Activated CD4-positive, alpha-beta T cell treated with anti-CD3 and anti-CD28 coated beads for 48 hours (primary cell): ENCODE measurements around the gene CEP170B.
"Not testable (repeated sequence)": the region's sequence is repeated elsewhere in the genome, so short reads cannot be mapped to it uniquely, and the experiment has no call there.

ENCODE experiments used
- DNase-seq: peaks from one replicate; pipeline ENCODE4 v3.0.0-alpha.2; 2020

The CEP170B gene

GRCh38 chr14:104892531-104893434 is 27.7 kb downstream of the CEP170B start:
- no peak for DNase-seq

DNA sequence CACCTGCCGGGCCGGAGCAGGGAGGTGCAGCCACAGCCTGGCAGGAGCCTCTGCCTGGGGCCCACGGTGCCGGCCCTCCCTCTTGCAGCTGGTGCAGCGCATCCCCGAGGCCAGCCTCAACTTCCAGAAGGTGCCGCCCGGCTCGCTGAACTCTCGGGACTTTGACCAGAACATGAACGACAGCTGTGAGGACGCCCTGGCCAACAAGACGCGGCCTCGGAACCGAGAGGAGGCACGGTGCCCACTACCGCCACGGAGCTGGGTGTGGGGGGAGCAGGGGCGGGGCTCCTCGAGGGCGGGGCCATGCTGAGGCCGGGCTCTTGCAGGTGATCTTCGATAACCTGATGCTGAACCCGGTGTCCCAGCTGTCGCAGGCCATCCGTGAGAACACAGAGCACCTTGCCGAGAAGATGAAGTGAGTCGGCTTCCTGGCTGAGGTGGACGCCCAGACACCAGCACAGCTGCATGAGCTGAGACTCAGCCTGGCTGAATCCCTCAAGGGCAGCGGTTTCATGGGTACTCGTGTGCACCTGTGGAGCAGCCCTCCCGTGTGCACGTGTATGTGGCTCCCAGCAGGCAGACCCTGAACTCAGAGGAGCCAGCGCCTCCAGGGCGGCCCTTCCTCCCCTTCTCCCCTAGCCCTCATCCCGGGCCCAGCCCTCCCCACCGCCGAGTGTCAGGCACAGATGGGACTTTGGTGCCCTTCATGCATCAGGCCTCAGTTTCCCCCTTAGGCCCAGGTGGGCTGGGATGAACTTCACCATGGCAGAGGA is 28.6 kb downstream of the CEP170B start:
- DNase-seq, result no peak

DNA sequence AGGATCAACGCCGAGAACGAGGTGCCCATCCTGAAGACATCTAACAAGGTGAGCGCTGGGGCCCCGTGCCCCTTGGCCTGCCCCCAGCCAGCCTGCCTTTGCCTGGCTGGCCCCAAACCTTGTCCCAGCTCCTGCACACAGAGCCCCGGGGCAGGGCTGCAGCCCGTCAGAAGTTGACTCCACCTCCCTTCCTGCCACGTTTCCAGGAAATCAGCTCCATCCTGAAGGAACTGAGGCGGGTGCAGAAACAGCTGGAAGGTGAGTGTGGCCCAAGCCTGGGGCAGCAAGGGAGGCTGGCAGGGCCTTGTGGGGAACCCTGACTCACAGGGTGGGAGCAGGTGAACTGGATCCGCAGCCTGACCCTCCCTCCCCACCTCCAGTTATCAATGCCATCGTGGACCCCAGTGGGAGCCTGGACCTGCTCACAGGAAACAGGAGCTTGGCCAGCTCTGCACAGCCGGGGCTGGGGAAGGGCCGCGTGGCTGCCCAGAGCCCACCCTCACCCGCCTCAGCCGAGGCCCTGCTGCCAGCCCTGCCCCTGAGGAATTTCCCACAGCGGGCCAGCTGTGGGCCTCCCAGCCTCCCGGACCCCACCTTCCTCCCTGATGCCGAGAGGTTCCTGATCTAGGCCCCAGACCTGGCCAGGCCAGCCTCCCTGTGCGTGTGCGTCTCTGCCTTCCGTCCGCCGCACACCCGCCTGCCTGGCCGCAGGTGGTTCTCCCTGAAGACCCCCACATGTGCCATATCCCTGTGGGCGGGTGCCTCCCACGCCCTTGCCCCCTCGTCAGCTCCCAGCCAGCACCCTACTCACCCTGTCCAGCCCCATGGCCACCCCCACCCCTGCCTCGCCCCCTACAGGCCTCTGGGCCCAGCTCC is 29.5 kb downstream of the CEP170B start:
- no peak for DNase-seq

GRCh38 chr14:104895207-104895785 is 30.2 kb downstream of the CEP170B start:
- no peak for DNase-seq

DNA sequence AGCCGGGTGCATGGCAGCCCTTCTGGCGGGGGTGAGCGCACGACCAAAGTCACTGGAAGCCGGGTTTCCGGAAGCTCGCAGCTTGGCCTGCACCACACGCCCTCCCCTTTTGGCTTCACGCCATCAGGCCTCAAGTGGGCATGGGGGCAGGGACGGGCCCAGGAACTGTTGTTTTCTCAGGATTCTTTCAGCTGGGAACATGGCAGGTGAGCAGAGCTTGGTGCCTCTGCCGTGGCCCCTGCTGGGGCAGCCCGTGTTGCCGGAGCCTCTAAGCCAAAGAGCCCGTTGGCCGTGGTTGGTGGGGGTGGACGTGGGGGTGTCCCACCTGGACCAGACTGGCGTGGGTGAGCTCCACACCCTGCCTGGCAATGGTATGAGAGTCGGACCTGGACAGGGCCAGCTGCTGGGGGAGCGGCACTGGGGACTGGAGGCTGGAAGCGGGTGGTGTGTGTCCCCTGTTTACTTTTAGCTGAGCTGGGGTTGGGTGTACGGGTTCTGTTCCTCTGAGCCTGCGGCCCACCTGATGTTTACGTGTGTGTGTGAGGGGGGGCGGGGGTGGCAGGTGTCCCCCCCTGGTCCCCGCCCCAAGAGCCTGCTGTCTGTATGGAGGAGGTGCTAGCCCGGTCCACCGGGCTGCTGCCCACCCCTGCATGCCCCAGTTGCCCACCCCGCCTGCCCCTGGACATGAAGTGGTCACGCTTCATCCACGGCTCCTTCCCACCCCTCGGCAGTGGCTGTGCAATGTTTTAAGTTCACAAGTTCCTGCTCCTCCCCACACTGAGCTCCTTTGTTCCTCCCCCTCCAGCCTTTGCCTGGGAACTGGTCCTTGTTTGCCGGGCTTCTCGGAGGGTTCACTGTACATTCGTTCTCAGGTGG is 31.0 kb downstream of the CEP170B start:
- DNase-seq, result no peak

- DNase-seq, result no peak
Observed at GRCh38 chr14:104897330-104898194, 32.5 kb downstream of the CEP170B start.

DNA sequence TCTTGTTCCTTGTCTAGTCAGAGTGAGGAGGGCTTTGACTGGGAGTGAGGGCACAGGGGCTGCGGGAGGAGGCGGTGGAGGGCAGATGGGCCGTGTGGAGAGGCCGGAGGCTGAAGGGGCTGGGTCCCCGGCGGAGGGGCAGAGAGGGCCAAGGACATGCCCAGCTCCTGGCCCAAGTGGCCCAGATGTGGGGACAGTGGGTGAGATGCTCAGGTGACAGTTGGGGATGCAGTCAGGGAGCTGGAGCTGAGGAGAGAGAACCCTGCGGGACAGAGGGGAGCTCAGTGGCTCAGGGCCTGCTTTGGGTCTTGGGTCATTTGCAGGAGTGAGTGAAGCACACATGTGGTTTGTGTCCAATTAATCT is 33.1 kb downstream of the CEP170B start:
- no peak for DNase-seq

DNA sequence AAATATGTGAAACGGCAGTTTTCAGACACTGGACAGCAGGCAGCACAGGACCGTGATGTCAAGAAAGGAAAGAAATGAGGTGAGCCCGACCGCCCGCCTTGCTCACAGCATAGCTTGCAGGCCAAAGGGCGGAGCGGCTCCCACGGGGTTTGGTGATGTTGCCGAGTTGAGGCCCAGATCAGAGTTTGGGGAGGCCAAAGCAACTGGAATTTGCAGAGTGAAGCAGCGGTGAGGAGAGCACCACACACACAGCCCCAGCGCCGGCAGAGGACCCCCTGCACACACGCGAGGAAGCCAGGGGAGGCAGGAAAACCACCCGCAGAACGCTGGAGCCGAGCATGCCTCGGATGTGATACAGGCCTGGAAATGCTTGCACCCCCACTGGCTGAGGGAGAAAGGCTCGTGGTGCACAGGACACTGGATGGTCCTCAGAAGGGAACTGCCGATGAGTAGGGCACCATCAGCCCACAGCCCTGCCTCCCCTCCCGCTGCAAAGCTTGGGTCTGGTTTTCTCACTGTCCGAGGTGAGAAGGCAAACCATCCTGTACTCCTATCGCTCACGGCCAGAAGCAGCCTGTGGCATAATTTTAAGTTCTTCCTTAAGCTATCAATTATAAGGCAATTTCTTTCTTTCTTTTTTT is 33.9 kb downstream of the CEP170B start:
- no peak for DNase-seq

- DNase-seq, result no peak
Observed at GRCh38 chr14:104899781-104900180, 34.7 kb downstream of the CEP170B start.

GRCh38 chr14:104900639-104901512 is 35.8 kb downstream of the CEP170B start:
- DNase-seq, result no peak

- DNase-seq, result no peak
Observed at GRCh38 chr14:104903990-104904389, 38.9 kb downstream of the CEP170B start.

DNA sequence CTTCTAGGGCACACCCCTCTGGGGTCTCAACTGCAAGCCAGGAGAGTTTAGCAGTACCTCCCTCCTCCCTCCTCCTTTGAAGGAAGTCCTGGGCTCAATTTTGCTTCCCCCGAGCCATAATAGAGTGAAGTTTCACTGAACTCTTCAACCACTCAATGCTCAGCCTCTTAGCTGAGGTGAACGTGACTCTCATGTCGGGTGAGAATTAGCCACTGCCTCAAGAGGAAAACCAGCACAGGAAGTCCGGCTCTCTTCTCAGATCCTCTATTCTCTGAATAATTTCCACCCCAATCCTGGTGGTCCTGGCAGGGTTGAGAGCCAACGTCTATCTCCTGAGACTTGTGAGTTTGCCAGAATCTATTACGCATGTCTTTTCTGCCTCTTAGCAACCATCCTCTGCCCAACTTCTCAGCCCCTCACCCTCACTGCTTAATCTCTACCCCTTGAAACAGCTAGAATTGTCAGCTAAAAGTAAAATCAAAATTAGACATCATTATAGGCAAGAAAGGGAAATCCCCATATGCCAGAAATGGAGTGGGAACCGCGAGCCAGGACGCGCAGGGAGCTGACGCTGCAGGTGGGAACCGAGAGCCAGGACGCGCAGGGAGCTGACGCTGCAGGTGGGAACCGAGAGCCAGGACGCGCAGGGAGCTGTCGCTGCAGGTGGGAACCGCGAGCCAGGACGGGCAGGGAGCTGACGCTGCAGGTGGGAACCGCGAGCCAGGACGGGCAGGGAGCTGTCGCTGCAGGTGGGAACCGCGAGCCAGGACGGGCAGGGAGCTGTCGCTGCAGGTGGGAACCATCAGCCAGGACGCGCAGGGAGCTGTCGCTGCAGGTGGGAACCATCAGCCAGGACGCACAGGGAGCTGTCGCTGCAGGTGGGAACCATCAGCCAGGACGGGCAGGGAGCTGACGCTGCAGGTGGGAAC is 39.8 kb downstream of the CEP170B start:
- not testable (repeated sequence) for DNase-seq

DNA sequence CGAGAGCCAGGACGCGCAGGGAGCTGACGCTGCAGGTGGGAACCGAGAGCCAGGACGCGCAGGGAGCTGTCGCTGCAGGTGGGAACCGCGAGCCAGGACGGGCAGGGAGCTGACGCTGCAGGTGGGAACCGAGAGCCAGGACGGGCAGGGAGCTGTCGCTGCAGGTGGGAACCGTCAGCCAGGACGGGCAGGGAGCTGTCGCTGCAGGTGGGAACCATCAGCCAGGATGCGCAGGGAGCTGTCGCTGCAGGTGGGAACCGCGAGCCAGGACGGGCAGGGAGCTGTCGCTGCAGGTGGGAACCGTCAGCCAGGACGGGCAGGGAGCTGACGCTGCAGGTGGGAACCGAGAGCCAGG is 40.5 kb downstream of the CEP170B start:
- DNase-seq, result not testable (repeated sequence)

DNA sequence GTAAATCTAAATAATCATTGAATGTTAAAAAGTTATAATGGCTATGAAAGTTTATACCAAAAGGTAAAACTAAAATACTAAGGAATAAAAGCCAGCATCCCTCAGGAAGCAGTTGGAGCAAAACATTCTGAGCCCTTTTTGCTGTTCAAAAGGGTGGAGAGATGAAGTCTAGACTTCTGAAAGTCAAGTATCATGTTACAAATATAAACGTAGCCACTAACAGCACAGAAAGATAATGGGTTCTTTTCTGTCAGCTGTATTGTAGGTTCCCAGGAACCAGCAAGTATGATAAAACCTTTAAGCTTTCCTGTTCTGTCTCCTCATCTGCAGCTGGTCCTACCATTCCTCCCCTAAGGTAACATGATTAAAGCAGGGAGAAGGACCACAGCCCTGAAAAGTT is 43.2 kb downstream of the CEP170B start:
- no peak for DNase-seq

DNA sequence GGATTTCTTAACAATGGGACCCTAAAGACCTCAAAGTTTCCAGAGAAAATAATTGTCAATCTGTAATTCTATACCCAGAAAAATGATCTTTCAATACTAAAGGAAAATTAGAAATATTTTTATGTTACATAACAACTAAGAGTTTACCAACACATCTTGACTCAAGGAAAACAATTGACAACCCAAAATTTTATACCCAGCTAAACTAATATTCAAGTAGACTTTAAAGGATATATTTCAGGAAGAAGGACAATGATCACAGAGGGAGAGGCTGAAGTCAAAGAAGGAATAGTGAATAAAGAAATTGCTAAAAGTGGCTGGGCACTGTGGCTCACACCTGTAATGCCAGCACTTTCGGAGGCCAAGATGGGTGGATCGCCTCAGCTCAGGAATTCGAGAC is 47.0 kb downstream of the CEP170B start:
- DNase-seq, result no peak

GRCh38 chr14:104913435-104913834 is 48.4 kb downstream of the CEP170B start:
- DNase-seq, result no peak

DNA sequence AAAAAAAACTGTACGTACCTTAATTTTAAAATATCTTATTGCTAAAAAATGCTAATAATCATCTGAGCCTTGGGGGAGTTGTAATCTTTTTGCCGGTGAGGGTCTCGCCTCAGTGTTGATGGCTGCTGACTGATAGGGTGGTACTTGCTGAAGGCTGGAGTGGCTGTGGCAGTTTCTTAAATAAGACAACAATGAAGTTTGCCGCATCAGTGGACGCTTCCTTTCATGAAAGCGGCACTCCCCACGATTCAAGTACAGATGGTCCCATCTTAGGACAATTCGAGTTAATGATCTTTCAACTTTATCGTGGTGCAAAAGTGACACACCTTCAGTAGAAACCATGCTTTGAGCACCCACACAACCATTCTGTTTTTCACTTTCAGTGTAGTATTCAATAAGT is 52.0 kb downstream of the CEP170B start:
- DNase-seq, result no peak

DNA sequence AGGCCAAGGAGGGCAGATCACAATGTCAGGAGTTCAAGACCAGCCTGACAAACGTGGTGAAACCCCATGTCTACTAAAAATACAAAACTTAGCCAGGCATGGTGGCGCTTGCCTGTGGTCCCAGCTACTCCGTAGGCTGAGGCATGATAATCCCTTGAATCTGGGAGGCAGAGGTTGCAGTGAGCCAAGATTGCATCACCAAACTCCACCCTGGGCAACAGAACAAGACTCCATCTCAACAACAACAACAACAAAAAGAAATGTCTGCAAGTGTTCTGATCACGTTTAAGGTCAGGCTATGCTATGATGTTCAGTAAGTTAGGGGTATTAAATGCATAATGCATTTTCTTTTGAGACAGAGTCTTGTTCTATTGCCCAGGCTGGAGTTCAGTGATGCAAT is 52.9 kb downstream of the CEP170B start:
- DNase-seq, result no peak
